NOMO-1 treated with DMSO at 0.1 percent for 48 hours (cell line): ENCODE measurements around the gene HNRNPH1.
A peak's percentile ranks its signal among the peaks of the same experiment; 100 is the strongest.

Experiments used
- DNase-seq: peaks from one replicate; lab custom pipeline; 2025; ENCODE audit not compliant: unreplicated experiment; lab: John Stamatoyannopoulos, UW

HNRNPH1 gene

DNA sequence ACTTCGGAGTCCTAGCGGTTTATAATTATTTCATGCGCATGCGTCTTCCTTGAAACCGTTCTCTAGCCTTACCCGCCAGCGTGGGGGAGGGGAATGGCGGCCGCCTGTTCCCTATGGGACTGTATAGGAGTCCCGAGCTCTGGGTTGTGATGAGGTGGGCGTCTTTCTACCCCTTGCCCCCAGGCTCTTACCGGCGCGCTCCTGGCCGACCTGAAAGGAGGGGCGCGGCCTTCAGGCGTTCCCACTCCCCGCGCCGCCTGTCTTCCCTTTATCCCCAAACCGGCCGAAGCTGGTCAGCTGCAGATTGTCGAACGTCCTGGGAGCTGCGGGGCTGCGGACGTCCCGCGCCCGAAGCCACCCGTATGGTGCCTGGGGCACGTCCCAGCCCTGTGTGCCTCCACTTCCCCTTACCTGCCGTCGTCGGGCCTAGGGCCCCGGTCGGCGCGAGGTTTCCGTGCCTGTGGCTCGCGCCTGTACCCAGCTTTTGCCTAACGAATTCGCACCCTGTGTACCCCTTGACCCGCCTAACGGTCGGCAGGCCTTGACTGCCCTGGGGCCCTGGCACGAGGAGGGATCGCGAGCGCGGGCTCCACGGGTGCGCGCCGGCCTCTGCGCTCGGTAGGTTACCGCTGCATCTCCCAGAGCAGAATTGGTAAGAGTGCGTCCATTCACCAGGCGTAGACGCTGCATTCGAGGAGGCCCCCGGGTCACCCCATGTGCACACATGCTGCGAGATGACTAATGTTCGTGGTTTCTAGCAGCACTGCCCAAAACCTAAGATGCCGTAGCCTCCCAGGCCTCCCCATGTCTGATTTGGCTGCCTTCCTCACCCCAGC, 653 bp upstream of the HNRNPH1 start:
- DNase-seq, result peak; percentile 72

DNA sequence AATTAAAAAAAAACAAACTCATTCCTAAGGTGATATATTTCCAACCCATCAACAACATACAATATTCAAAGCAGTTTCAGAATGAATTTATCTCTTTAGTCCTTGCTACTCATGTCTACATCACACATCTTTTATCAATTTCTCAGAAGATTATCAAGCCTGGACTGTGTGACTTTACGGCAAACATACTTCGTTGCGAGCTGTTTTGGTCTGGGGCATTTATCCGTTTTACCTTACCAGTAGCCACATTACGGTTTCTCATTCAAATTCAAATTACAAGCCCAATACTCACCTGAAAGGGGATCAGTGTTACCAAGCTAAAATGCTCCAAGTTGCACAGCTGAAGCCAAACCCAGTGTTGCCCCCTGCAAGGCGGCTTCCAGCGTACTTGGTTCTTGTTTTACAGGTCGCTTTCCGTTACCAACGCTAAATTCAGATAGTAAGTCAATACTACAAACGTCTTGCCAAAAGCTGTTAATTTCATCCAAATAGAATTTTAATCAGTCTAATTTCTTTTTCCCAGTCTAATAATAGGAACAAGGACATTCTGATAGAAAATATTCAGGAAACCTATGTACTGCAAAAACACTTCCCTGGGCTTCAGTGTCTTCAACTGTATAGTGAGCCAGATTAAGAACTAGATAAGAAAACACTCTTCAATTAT, 1.8 kb downstream of the HNRNPH1 start:
- DNase-seq, result no peak

DNA sequence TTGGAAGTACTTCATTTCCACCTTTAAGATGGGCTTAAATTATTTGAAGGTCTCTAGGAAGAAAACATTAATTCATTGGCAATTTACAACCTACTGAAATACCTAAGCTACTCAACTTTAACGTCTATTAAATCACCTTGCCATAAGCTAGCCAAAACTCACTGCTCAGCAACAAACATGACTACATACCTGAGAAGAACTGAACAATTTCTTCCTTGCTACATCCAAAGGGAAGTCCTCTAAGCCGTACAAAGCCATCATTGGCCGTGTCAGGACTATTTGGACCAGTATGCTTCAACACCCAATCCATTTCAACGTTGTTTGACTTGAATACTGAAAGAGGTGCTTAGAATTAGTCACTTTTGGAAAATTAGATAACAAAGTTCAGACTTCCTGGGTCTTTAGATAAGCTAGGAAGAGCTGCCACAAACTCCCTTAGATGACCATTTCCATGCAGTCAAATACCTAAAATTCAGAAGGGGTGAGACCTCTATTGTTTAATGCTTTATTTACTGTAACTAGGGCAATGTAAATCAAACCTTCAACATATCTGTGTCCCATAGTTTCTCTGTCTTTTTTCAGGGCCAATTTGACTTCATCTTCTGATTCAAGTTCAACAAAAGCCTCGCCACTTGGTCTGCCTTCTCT, 2.6 kb downstream of the HNRNPH1 start:
- no peak for DNase-seq

DNA sequence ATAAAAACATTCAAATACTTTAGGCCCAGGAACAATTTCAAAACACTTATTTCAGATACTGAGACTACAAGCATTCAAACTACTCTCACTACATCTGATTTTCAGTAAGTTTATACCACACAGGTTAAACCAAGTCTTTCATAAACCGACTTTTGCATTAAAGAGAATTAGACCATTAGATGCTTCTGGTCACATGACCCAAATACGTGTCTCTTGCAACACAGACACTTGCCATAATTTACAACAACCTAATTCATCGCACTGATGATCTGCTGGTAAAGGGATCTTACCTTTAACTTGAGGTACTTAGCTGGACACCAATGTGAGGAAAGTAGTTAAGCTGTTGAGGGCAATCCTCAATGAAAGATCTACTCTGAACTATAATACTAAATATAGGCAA, 3.2 kb downstream of the HNRNPH1 start:
- peak; percentile 14 for DNase-seq

DNA sequence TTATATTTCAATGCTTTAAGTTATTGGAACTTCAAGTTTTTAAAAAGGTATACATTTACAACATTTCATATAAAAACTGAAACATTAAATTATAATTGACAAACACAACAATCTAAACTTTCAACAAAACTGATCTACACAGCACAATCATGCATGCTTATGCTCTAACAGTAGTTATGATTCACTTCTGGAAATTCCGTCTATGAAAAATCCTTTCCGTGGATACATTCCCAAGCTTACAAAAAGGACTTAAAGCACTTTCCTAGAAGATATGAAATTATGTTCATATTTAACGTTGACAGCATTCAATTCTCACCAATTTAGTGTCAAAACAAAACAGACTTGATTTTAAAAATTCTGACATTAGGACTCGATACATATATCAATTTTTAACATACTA, 3.7 kb downstream of the HNRNPH1 start:
- no peak for DNase-seq

DNA sequence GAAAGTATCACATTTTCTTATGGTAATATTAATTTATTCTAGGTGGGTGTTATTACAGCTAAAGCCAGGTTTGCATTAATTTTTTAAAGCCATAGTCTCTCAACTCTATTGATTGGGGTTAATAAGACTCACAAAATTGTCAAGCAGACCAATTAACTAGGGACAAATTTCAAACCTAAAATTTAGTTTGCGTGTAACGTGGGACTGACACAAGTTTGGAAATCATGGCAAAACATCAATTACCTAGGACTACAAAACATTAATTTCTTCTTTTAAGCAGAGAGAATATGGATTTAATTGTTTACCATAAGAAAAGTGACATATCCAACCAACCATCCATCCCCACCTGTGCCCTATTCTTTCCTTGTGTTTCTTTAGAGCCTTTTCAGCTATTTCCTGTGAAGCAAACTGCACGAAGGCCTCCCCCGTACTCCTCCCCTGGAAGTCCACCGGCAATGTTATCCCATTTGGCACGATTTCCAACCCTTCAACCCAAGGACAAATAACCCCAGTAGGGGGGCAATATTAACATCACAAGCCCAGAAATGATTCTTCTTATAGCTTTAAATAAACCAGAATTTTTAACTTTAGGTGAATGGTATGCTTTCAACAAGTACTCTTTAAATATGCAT, 4.4 kb downstream of the HNRNPH1 start:
- no peak for DNase-seq

DNA sequence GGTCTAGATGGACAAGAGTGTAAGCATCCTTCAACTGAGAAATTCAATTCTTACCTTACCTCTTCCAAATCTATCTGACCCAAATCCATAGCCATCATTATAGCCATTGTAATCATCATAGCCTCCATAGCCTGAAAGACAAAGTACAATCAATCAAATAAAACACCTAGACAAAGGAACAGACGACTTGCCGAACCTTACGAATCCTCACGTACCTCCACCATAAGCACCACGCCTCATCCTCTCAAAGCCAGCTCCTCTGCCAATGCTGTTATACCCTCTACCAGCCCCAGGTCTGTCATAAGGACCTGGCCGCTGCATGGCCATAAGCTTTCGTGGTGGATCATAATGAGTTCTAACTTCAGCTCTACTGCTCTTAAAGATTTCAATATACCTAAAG, 5.5 kb downstream of the HNRNPH1 start:
- no peak for DNase-seq

DNA sequence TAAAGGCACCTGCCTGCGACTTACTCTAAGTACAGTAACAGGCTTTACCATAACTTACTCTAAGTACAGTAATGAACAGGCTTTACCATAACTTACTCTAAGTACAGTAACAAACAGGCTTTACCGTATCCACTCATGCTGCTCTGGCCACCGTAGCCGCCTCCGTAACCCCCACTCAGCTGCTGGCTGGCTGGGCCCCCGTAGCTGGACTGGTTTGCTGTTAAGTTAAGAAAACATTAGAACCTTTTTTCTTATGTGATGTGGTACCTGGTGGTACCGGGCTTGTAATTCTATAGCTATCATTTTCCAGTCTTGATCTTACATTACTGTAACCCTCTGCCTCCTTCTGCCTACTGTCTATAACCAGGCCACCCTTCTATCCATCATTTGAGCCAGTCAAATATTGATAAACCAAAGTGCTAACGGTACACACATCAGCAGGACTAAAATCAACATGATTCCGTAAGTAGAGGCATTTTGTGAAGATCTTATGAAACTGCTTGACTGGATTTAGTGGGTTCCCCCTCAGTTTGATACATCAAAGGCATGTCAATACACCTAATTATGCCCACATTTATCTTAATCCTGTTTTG, 7.4 kb downstream of the HNRNPH1 start:
- DNase-seq, result no peak

DNA sequence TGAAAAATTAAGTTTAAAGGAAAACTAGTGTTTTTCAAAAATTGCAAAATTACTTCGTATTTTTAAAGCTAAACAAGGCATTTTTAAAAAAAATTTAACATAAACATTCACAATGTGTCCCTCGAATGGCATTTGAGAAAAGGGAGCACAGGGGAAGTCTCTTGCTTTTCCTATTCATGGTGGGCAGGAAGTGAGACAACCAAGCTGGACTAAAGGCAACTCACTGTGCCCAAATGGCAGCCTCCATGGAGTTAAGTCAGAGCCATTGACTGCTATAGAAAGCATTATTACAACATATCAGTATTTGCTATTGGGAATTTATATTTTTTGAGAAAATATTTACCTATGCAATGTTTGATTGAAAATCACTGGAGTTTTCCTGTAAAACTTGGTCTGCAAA, 8.3 kb downstream of the HNRNPH1 start:
- DNase-seq, result no peak

DNA sequence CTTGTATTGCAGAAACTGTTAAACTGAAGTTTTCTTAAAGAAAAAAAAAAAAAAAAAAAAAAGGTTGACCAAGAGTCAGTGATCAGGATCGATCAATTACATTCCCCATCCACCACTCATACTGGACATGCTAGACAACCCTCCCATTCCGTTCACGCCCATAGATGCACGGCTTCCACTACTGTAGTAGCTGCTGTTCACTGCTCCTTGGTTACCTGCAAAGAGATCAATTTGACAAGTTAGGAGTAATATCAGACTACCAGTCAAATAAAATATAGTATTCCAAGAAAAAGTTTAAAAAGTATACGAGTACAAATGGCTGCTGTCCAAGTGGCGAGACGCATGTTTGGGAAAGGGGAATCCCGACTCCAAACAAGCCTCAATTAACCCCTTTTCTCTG, 8.7 kb downstream of the HNRNPH1 start:
- no peak for DNase-seq

DNA sequence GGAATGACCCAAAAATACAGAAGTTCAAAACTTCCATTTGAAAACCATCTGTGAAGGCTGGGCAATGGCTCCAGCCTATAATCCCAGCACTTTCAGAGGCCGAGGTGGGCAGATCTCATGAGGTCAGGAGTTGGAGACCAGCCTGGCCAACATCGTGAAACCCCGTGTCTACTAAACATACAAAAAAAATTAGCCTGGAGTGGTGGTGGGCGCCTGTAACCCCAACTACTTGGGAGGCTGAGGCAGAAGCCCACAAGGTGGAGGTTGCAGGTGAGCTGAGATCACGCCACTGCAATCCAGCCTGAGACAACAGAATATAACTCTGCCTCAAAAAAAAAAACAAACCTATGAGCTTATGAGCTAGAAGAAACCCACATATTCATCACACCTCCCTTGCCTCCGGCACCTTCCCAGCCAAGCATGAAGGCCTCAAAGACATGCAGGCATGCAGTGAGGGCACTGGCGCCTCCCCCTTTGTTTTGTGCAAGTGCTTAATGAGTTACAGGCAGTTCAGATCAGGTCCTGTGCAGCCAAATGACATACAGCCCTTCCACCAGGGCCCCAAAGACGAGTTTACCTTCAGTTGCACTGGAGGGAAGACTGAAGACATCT, 9.9 kb downstream of the HNRNPH1 start:
- DNase-seq, result no peak

DNA sequence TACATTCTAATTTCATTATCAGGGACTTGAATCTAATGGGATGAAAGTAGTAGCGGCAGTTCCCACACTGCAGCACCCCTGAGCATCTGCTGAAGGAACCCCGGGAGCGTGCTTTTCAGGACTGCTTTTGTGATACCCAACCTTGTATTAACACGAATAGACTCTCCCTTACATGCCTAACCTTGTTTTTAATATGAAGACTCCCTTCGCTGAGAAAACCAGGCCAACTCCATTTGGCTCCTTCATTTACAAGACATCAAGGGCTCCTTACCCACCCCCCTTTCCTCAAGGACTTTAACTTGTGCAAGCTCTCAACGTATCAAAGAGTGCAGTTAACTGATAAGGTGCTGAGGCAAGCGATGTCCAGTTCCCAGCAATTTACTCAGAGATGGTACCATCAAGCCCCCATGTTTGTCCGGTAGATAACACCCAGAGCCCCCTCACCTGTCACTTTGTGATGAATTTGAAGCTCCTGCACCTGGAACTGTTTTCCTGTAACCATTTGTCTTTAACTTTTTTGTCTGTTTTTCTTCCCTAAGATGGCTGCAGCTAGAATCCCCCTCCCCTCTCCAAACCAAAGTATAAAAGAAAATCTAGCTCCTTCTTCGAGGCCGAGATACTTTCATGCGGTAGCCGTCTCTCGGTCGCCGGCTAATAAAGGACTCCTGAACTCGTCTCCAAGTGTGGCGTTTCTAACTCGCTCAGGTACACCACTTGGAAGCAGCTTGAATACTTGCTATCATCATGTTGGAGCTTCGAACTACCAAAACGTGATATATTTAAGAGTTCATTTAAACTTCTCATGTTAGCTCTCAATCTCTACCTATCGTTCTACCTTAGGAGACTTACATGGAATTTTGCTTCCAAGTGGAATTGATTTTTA, 10.7 kb downstream of the HNRNPH1 start:
- DNase-seq, result no peak

DNA sequence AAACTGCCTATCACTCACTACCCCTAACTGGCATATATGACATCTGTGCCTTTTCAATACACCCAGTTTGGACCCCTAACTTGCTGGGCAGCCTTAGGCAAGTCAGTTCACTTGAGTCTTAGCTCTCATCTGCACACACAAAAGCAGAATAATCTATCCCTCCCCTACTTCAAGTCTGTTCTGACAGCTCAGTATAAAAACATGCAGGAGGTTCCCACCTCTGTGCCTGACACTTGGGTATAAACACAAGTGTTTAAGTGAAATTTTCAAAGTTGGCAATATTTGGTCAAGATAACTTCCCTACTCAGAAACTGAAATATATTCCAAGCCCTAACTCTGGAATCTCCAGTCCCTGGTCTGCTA, 12.6 kb downstream of the HNRNPH1 start:
- DNase-seq, result no peak

DNA sequence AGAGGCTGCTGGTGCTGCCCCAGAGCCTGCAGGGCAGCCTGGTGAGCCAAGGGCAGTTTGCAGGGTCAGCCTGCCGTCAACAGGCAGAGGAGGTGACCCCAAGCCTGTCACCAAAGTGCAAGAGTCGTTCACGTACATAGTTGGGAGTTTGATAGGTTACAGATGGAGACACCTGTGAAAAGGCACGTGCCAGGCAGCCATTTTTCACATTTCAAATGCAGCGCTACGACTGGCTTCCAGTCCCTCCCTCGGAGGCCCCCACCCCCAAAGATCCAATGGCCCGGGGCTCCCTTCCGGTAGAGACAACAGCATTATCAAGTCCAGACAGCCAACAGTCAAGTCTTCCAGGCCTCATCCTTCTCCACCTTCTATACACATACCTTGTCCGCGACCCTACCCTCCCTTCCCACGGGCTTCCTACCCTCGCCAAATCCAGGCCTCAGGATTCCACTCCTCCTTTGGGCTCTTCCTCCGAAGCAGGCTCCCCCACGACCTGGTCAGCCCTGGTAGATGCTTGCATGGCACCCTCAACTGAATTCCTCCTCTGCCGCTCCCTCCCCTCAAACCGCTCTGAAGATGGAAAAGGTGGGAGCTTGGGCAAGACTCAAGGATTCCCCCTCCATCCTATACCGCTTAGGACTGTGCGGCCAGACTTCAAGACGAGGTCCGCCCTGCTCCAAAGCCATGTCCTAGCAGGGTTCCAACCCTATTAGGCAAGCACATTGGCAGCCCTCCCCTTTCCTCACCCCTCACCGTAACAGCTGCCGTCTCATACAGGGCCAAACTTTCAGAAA, 13.2 kb downstream of the HNRNPH1 start:
- no peak for DNase-seq

DNA sequence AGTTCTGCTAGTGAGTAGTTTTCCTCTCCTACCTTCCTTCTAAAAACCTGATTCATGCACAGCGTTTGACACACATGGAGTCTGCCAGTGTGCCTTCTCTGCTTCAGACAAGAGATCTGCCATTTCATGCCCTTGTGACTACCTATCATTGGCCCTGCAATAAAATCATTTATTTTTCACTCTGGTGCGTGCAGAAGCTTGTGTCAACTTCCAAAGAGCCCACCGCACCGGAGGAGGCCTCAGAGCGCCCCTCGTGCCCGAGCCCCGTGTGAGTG, 13.7 kb downstream of the HNRNPH1 start:
- DNase-seq, result no peak

DNA sequence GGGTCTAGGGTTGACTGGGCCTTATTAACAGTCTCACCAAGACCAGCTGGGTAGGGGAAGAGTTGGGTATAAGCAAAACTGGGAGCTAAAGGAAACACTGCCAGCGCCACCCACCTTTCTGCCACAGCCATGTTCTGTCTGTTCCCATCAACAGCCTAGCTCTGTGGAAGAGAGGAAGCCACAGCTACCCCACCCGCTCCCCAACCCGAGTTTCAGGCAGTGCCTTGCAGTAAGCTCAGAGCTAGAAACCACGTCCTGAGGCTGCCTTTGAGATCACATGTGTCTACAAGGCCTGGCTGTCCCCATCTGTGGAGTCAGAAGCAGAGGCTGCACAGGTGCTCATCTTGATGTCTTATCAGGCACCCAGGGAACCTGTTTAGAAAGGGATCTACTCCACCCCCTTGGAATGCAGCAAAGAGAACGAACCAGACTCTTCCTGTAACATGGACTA, 15.3 kb downstream of the HNRNPH1 start:
- DNase-seq, result no peak

DNA sequence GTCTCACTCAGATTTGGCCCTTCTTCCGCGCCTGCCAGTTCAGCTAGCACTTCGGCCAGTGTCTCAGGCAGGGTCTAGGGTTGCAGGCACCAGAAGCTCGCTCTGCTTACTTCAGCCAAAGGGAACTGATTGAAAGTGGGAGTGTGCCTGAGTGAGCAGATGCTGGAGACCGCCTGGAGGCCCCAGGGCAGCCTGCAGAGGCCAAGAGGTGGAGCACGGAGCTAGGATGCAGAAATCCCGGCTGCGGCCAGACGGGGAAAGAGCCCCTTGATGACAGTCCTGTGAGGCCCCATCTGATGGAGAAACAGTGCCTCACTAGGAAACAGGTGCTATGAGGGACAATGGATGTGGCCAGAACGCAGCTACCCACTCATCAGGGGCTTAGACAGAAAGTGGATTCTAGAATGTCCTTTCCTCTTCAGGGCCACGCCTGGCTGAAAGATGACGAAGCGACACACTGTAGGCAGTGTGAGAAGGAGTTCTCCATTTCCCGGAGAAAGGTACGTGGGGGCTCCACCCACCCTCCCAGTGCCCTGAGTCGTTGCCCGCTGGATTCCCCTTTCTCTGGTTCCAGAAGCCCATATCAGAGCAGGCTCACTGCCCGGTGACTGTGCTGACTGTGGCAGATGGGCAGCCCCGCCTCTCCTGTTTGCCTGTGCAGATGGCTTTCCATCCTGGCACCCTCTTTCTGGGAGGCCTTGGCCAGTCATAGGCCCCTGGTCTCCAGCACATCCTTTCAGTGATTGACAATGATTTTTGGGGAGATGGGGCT, 16.1 kb downstream of the HNRNPH1 start:
- no peak for DNase-seq

DNA sequence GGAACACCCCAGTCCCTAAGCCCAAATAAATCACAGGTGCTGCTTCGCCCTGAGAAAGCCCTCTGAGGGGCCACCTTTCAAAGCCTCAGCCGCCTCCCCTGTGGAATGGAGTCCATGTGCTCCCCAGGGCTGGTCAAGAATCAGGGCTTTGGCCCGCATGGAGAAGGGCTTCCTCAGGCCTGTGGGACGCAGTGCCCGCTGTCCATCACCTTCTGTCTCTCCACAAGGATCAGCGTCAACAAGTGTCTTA, 16.6 kb downstream of the HNRNPH1 start:
- no peak for DNase-seq
